Measurements from ENCODE around the gene WWC1.

Gene WWC1

GRCh38 chr5:168423478-168423877 lies 132.0 kb downstream of the WWC1 start:
- Histone ChIP-seq H3K79me1 (ENCODE audit: low read length) (no peaks in the 10 kb centered on the region), H3K27ac (ENCODE audit: low read depth, low read length) (no peak overlapping the region), H3K9me3 (ENCODE audit: insufficient read depth, low read depth, low read length) (peaks cover 1% of the 10 kb centered on the region), H3K4me1 (ENCODE audit: control insufficient read depth in 1 of 2, insufficient read depth in 2 of 2, low read length in 2 of 2) (peaks cover 0 to 6% of the 10 kb centered on the region in 2 experiments), H3K9ac (ENCODE audit: low read length) (no peak overlapping the region), H3K4ac (ENCODE audit: low read depth, low read length) (no peak overlapping the region), H3K4me3 (ENCODE audit: low read depth, low read length) (no peak overlapping the region), H3K4me2 (ENCODE audit: low read length) (no peak overlapping the region), H2BK120ac (ENCODE audit: insufficient read depth, low read length, poor library complexity) (no peak overlapping the region), H3K18ac (ENCODE audit: low read length) (no peak overlapping the region), H4K12ac (ENCODE audit: low read depth, low read length) (no peak overlapping the region), H2BK5ac (ENCODE audit: low read depth, low read length, poor library complexity) (no peak overlapping the region), H4K8ac (ENCODE audit: low read depth, low read length) (no peak overlapping the region), H4K91ac (ENCODE audit: low read depth, low read length) (no peak overlapping the region), H2AFZ (ENCODE audit: insufficient read depth, low read length, poor library complexity) (no peak overlapping the region), H2AK5ac (ENCODE audit: low read length) (no peak overlapping the region), H3K14ac (ENCODE audit: low read length) (no peak overlapping the region), H3K36me3 (ENCODE audit: control insufficient read depth in 1 of 2, insufficient read depth in 2 of 2, low read length in 2 of 2) (peaks cover 24 to 29% of the 10 kb centered on the region in 2 experiments), H2BK12ac (ENCODE audit: low read length) (no peak overlapping the region), H3K27me3 (ENCODE audit: insufficient read depth, low read length) (no peaks in the 10 kb centered on the region), H3K79me2 (ENCODE audit: control insufficient read depth, insufficient read depth, low read length, poor library complexity) (no peaks in the 10 kb centered on the region), H3K23ac (ENCODE audit: low read length) (no peak overlapping the region)
- no CpG with 5 or more reads among the region's 9 CpGs for WGBS (ENCODE audit: extremely low coverage, insufficient coverage, insufficient read length)
- no peak for DNase-seq

- peaks cover 0 to 6% of the 10 kb centered on the region in 2 experiments for H3K4me1 ChIP-seq (ENCODE audit: control insufficient read depth in 1 of 2, insufficient read depth in 2 of 2, low read length in 2 of 2)
- H2BK5ac ChIP-seq (ENCODE audit: low read depth, low read length, poor library complexity) = no peak overlapping the region
- H2BK120ac ChIP-seq (ENCODE audit: insufficient read depth, low read length, poor library complexity) = no peak overlapping the region
- no peaks in the 10 kb centered on the region for H3K79me1 ChIP-seq (ENCODE audit: low read length)
- H3K4me3 ChIP-seq (ENCODE audit: low read depth, low read length) = no peak overlapping the region
- no peak overlapping the region for H2AFZ ChIP-seq (ENCODE audit: insufficient read depth, low read length, poor library complexity)
- no peak overlapping the region for H2AK5ac ChIP-seq (ENCODE audit: low read length)
- no peak overlapping the region for H3K27ac ChIP-seq (ENCODE audit: low read depth, low read length)
- H3K27me3 ChIP-seq (ENCODE audit: insufficient read depth, low read length) = no peaks in the 10 kb centered on the region
- H3K18ac ChIP-seq (ENCODE audit: low read length) = no peak overlapping the region
- no peak overlapping the region for H2BK12ac ChIP-seq (ENCODE audit: low read length)
- no peak overlapping the region for H4K8ac ChIP-seq (ENCODE audit: low read depth, low read length)
- H4K12ac ChIP-seq (ENCODE audit: low read depth, low read length) = no peak overlapping the region
- no peak overlapping the region for H3K14ac ChIP-seq (ENCODE audit: low read length)
- no peak overlapping the region for H3K9ac ChIP-seq (ENCODE audit: low read length)
- WGBS (ENCODE audit: extremely low coverage, insufficient coverage, insufficient read length) = no CpG with 5 or more reads among the region's 4 CpGs
- no peak overlapping the region for H3K4me2 ChIP-seq (ENCODE audit: low read length)
- H3K9me3 ChIP-seq (ENCODE audit: insufficient read depth, low read depth, low read length) = no peaks in the 10 kb centered on the region
- no peaks in the 10 kb centered on the region for H3K79me2 ChIP-seq (ENCODE audit: control insufficient read depth, insufficient read depth, low read length, poor library complexity)
- H3K23ac ChIP-seq (ENCODE audit: low read length) = no peak overlapping the region
- H3K36me3 ChIP-seq (ENCODE audit: control insufficient read depth in 1 of 2, insufficient read depth in 2 of 2, low read length in 2 of 2) = peaks cover 27 to 29% of the 10 kb centered on the region in 2 experiments
- no peak overlapping the region for H3K4ac ChIP-seq (ENCODE audit: low read depth, low read length)
- no peak overlapping the region for H4K91ac ChIP-seq (ENCODE audit: low read depth, low read length)
- no peak for DNase-seq
These were observed 132.5 kb downstream of the WWC1 start for GRCh38 chr5:168423971-168424370.

GRCh38 chr5:168424594-168425323 lies 133.3 kb downstream of the WWC1 start:
- no peak overlapping the region for H3K18ac ChIP-seq (ENCODE audit: low read length)
- no peak overlapping the region for H2AFZ ChIP-seq (ENCODE audit: insufficient read depth, low read length, poor library complexity)
- H3K9ac ChIP-seq (ENCODE audit: low read length) = no peak overlapping the region
- no peaks in the 10 kb centered on the region for H3K9me3 ChIP-seq (ENCODE audit: insufficient read depth, low read depth, low read length)
- H2BK5ac ChIP-seq (ENCODE audit: low read depth, low read length, poor library complexity) = no peak overlapping the region
- no peak overlapping the region for H4K12ac ChIP-seq (ENCODE audit: low read depth, low read length)
- H3K36me3 ChIP-seq (ENCODE audit: control insufficient read depth in 1 of 2, insufficient read depth in 2 of 2, low read length in 2 of 2) = peaks cover 24 to 31% of the 10 kb centered on the region in 2 experiments
- no peak overlapping the region for H3K4me3 ChIP-seq (ENCODE audit: low read depth, low read length)
- H4K8ac ChIP-seq (ENCODE audit: low read depth, low read length) = no peak overlapping the region
- DNase-seq = no peak
- no peak overlapping the region for H2BK120ac ChIP-seq (ENCODE audit: insufficient read depth, low read length, poor library complexity)
- no peak overlapping the region for H3K4me2 ChIP-seq (ENCODE audit: low read length)
- H2AK5ac ChIP-seq (ENCODE audit: low read length) = no peak overlapping the region
- no peaks in the 10 kb centered on the region for H3K79me1 ChIP-seq (ENCODE audit: low read length)
- no peak overlapping the region for H2BK12ac ChIP-seq (ENCODE audit: low read length)
- no peak overlapping the region for H3K4ac ChIP-seq (ENCODE audit: low read depth, low read length)
- no peak overlapping the region for H3K27ac ChIP-seq (ENCODE audit: low read depth, low read length)
- H3K23ac ChIP-seq (ENCODE audit: low read length) = no peak overlapping the region
- H4K91ac ChIP-seq (ENCODE audit: low read depth, low read length) = no peak overlapping the region
- H3K4me1 ChIP-seq (ENCODE audit: control insufficient read depth in 1 of 2, insufficient read depth in 2 of 2, low read length in 2 of 2) = peaks cover 0 to 6% of the 10 kb centered on the region in 2 experiments
- no peaks in the 10 kb centered on the region for H3K79me2 ChIP-seq (ENCODE audit: control insufficient read depth, insufficient read depth, low read length, poor library complexity)
- no CpG with 5 or more reads among the region's 3 CpGs for whole genome bisulfite sequencing (ENCODE audit: extremely low coverage, insufficient coverage, insufficient read length)
- no peaks in the 10 kb centered on the region for H3K27me3 ChIP-seq (ENCODE audit: insufficient read depth, low read length)
- no peak overlapping the region for H3K14ac ChIP-seq (ENCODE audit: low read length)

- H3K9ac ChIP-seq (ENCODE audit: low read length) = no peak overlapping the region
These were observed 134.8 kb downstream of the WWC1 start for GRCh38 chr5:168426007-168426863.

More at GRCh38 chr5:168426007-168426863, 134.8 kb downstream of the WWC1 start:
- Histone ChIP-seq H3K9me3 (ENCODE audit: insufficient read depth, low read depth, low read length) (no peaks in the 10 kb centered on the region), H2BK12ac (ENCODE audit: low read length) (no peak overlapping the region), H3K79me2 (ENCODE audit: control insufficient read depth, insufficient read depth, low read length, poor library complexity) (no peaks in the 10 kb centered on the region), H4K12ac (ENCODE audit: low read depth, low read length) (no peak overlapping the region), H3K4me2 (ENCODE audit: low read length) (no peak overlapping the region), H2BK5ac (ENCODE audit: low read depth, low read length, poor library complexity) (no peak overlapping the region), H3K79me1 (ENCODE audit: low read length) (no peaks in the 10 kb centered on the region), H2AFZ (ENCODE audit: insufficient read depth, low read length, poor library complexity) (no peak overlapping the region), H2BK120ac (ENCODE audit: insufficient read depth, low read length, poor library complexity) (no peak overlapping the region), H3K4ac (ENCODE audit: low read depth, low read length) (no peak overlapping the region), H3K36me3 (ENCODE audit: control insufficient read depth in 1 of 2, insufficient read depth in 2 of 2, low read length in 2 of 2) (peaks cover 35 to 41% of the 10 kb centered on the region in 2 experiments), H3K18ac (ENCODE audit: low read length) (no peak overlapping the region), H4K91ac (ENCODE audit: low read depth, low read length) (no peak overlapping the region), H3K27me3 (ENCODE audit: insufficient read depth, low read length) (no peaks in the 10 kb centered on the region), H3K27ac (ENCODE audit: low read depth, low read length) (no peak overlapping the region), H4K8ac (ENCODE audit: low read depth, low read length) (no peak overlapping the region), H3K23ac (ENCODE audit: low read length) (no peak overlapping the region), H3K4me1 (ENCODE audit: control insufficient read depth in 1 of 2, insufficient read depth in 2 of 2, low read length in 2 of 2) (peaks cover 0 to 6% of the 10 kb centered on the region in 2 experiments), H3K14ac (ENCODE audit: low read length) (no peak overlapping the region), H2AK5ac (ENCODE audit: low read length) (no peak overlapping the region), H3K4me3 (ENCODE audit: low read depth, low read length) (no peak overlapping the region)
- WGBS (ENCODE audit: extremely low coverage, insufficient coverage, insufficient read length) = no CpG with 5 or more reads among the region's 17 CpGs
- DNase-seq = no peak

Data from trophoblast cell (in vitro differentiated cells and primary cell).